HG02571 (cell line): ENCODE data around the gene MED13.
A peak's percentile ranks its signal among the peaks of the same experiment; 100 is the strongest.
"Not testable (repeated sequence)": the region's sequence is repeated elsewhere in the genome, so short reads cannot be mapped to it uniquely, and the experiment has no call there.

Experiments used
- ATAC-seq: cut with Tn5 transposase; IDR thresholded peaks from one replicate; pipeline ENCODE4 v1.9.1; 2021; ENCODE audit warnings: mild to moderate bottlenecking, moderate library complexity; ENCODE audit not compliant: unreplicated experiment

The MED13 gene

DNA sequence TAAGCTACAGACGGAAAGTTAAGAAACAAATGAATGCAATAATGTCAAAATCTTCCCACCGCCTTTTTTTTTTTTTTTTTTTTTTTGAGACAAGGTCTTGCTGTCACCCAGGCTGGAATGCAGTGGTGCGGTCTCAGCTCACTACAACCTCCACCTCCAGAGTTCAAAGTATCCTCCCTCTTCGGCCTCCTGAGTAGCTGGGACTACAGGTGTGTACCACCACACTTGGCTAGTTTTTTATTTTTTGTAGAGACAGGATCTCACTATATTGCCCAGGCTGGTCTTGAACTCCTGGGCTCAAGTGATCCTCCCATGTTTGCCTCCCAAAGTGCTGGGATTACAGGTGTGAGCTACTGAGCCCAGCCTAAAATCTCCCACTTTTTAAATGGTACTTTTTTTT is 66.5 kb downstream of the MED13 start:
- not testable (repeated sequence) for ATAC-seq

DNA sequence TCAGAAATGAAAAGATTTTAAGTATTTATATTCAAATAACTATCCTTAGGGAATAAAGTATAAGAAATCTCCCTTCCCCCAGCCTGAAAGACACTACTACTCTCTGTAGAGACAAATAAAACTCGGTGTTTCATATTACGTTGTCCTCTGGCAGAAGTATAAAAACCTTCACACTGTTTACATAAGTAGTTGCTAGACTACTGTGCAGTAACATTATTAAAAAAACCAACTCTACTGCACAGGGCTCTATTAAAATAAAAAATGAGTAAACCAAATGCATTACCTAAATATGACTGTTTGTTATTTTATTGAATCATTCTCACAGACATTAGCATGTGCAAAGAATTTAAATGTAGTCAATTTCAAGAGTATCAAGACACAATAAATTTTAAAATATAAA is 67.4 kb downstream of the MED13 start:
- no peak for ATAC-seq

DNA sequence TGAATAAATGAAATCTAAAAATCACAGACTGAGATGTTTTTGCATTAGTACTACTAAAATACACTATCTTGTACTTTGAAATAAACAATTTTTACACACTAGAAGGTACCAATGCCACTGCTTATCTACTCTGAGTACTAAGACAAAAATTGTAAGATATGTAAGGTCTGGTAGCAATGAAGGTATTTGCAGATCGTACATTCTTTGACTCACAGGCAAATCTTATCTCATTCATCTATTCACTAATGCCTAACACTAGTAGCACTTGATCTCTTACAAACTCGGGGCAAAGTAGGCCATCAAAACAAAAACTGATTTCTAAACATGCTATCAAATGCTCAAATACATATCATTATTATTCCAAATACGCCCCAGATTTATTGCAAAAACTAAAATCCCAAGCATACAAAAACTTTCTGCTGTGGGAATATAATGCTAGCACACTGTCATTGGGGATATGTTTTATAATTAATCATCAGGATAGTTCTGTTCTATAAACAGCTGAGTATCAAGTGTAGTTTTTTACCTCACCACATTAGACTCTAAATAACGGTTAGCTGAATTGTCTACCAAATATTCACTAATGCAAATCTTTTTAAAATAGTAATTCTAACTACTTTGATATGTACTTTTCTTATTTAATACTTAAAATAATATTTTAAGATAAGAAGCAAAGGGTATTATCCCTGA is 68.0 kb downstream of the MED13 start:
- ATAC-seq, result no peak

DNA sequence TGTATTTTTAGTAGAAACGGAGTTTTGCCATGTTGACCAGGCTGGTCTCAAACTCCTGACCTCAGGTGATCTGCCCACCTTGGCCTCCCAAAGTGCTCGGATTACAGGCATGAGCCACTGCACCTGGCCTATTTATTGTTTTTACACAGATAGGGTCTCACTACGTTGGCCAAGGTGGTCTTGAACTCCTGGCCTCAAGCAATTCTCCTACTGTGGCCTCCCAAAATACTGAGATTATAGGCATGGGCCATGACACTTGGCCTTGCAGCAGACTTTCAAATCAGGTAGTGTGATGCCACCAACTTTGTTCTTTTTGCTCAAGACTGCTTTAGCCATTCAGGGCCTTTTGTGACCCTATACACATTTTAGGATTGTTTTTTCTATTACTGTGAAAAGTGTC is 75.6 kb downstream of the MED13 start:
- no peak for ATAC-seq

DNA sequence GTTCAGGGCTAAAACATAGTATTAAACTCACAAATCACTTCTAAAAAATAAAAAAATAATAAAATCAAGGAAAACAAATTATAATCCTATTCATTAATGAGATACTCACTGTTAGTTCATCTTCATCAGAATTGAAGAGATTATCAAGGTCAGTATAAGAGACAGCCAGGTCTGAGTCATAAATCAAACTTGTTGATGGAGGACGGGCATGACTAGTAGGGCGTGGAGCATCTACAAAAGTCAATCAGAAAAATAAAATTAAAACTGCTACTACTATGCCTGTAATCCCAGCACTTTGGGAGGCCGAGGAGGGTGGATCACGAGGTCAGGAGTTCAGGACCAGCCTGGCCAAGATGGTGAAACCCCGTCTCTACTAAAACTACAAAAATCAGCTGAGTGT is 78.2 kb downstream of the MED13 start:
- no peak for ATAC-seq

DNA sequence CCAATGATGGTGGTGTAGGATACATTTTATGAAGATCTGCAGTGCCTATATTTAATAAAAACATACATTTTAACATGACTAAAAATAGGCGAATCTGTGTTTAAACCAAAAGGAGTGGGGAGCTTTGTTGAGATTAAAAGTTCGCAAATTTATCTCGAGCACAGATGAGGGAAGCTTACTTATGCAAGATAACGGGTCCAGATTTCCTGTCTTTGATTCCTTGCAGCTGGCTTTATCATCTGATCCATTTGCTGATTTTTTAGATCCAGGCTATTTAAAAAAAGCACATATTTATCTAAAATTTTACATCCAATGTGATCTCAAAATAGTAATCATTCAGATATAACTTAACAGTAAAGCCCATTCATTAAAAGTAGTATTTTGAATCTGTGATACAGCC is 80.3 kb downstream of the MED13 start:
- no peak for ATAC-seq

DNA sequence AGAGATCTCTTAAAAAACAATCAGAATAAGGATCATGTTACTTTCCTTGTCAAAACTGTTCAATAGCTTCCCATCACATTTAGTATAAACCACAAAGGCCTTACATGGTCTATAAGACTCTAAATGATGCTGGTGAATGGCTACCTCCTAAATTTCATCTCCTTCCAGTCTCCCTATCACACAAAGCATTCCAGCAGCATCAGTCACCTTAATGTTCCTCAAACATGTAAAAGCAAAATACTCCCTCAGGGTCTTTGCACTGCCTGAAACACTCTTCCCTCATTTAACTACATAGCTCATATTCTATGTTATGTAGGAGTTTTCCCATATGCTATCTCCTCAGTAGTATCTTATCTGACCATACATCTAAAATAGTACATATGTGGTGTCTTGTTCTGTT is 83.8 kb downstream of the MED13 start:
- ATAC-seq, result no peak

DNA sequence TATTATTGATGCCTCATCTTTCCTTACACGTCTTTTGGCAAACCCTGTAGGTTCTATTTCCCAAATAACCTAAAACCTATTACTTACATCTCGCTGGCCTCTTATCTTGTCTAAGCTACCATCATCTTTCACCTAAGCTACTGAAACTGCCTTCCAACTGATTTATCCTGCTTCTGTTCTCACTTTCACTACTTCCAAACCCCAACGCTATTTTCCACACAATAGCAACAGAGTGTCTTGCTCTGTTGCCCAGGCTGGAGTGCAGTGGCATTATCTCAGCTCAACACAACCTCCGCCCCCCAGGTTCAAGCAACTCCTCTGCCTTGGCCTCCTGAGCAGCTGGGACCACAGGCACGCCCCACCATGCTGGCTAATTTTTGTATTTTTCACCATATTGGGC is 84.5 kb downstream of the MED13 start:
- no peak for ATAC-seq

DNA sequence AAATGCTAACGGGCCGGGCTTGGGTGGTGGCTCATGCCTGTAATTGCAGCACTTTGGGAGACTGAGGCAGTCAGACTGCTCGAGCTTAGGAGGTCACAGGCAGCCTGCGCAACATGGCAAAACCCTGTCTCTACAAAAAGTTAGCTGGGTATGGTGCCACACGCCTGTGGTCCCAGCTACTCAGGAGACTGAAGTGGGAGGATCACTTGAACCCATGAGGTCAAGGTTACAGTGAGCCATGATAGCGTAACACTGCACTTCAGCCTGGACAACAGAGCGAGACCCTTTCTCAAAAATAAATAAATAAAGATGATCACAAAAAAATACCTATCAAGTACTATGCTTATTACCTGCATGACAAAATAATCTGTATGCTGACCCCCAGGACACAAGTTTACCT is 91.0 kb downstream of the MED13 start:
- ATAC-seq, result no peak

DNA sequence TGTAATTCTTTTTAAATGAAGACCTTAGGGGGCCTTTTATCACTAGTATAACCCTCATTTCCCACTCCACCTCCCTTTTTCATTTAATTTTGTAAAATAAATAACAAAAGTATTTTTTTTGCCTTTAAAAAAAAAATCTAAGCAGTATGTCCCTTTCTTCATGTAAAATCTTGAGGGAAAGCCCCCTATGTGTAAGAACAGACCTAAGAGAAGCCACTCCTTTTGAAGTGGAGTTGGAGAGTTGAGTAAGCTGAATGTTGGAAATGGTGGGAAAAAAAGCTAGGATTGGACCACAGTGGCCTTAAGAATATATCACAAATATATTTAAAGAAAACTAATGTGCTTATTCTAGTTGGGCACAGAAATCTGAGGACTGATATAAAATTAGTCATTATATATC is 92.8 kb downstream of the MED13 start:
- ATAC-seq, result no peak

DNA sequence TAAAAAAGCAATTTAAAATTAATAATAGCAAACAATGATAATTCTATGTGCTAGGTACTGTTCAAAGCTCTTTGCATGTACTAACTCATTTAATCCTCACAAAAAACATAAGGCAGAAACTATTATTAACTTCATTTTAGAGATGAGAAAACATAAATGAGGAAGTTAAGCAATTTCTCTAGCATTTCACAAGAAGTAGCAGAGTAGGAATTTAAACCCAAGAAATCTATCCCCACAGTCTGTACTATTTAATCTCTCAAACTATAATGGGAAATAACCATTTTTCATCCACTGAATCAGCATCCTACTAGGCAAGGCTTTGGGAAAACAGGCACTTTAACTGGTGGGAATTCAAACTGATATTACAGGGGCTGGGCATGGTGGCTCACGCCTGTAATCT is 95.0 kb downstream of the MED13 start:
- ATAC-seq, result no peak

DNA sequence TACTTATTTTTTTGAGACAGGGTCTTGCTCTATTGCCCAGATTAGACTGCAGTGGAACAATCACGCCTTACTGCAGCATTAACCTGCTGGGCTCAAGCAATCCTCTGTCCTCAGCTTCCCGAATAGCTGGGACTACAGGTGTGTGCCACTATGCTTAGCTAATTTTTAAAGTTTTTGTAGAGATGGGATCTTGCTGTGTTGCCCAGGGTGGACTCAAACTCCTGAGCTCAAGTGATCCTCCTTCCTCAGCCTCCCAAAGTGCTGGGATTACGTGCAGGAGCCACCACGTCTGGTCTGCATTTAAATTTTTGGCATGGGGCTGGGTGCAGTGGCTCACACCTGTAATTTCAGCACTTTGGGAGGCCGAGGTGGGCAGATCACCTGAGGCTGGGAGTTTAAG is 96.3 kb downstream of the MED13 start:
- ATAC-seq, result no peak

DNA sequence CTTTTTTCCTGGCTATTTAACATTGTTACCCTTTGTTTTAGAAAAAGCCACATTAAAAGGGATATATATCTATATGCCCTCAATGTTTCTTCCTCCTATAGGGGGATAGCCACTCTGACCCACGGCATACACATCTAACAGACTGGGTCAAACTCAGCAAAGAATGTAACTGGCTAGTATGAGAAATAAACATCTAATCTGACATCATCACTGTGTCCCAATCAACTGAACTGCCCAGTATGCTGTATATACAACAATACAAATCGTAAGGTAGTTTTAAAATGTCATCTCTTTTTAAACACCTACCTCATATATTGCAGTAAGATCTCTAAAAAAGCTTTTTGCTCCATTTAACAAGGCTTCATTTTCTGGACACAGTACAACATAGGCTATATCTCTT is 97.3 kb downstream of the MED13 start:
- no peak for ATAC-seq

DNA sequence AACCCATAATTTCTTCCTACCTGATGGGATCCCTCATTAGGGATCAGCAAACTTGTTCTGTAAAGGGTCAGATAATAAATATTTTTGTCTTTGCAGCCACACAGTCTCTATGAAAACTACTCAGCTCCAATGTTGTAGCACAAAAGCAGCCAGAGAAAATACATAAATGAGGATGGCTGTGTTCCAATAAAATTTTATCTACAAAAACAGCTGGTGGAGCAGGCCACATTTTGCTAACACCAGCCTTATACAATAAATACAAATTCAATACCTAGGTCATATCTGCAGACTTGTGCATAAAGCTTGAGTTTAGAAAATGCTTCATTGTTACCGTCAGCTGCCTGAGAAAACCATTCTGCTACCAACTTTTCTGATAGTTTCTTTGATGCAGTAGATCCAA is 98.9 kb downstream of the MED13 start:
- ATAC-seq, result no peak

DNA sequence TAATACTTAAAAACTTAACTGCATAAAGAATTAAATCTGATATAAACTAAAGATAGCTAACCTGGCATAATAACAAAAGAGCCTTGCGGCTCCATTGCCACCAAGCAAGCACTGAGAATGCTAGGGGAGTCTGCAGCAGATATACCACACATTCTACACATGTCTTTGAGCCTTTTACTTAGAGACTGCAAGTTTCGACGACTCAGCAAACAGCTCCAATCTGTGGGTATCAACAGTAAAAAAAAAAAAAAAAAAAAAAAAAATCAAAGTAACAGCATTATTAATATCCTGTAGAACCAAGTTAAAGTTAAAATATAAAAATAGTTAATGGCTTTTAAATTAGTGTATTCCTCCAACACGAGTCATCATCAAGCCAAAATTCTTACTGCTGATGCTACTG is 109.5 kb downstream of the MED13 start:
- no peak for ATAC-seq

DNA sequence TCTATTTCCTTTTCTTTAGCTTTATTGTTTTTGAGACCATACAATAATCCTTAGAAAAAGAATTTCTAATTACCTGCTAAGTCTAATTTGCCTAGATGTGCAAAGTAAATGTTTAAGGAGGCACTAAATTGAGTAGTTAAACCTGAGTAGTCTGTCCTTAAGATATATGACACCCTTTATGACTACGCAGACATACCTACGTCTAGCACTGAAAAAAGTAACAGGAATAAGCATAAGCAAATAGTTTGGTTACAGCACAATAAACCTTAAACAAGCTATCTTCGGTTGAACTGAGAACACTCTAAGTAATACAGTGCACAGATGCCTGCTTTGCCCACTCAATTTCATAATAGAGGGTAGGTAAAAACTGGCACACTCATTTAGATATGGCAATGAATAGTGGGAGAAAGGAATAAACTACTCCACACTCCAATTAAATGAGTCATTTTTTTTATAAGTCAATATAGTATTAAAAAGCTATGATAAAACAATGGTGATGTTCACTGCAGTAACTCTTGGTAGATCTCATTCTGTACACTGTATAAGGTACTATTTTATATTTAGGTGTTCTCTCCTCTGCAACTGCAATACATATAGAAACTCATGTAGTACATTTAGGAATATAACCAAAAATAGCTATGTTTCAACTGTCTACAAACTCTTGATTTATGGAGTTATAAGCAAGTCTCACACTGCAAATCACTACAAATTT is 117.6 kb downstream of the MED13 start:
- ATAC-seq, result no peak

DNA sequence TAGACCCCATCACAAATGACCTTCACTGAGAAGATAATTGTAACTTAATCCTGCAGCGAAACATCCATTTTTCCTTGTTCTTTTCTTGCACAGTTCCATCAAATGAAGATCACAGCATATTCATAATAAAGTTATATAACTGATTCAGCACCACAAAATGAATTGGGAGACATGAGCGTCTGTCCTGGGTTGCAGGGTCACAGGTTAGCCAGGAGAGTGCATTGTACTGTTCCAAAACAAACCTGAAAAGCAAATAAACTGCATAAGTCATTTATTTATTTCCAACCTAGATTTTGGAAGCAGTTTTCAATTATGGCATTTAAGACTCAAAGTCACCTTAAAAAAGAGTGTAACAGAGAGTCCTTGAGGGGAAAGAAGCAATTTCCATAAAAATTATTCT is 118.7 kb downstream of the MED13 start:
- no peak for ATAC-seq

DNA sequence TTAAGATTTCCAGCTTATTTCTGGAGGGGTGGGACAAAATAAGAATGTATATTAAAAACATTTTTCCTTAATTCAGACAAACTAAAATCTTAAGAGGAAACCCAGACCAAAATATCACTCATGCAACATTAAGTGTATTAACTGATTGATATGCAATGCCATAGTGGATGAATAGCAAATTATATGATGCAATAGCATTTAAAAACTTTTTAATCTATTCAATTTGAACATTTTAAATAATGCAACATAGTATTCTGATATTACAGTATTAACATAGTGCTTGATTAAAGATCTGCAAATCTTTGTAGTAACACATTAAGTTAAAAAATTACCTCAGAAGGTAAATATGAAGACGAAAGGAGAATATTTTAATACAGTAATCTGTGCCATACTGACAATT is 122.0 kb downstream of the MED13 start:
- ATAC-seq, result no peak

DNA sequence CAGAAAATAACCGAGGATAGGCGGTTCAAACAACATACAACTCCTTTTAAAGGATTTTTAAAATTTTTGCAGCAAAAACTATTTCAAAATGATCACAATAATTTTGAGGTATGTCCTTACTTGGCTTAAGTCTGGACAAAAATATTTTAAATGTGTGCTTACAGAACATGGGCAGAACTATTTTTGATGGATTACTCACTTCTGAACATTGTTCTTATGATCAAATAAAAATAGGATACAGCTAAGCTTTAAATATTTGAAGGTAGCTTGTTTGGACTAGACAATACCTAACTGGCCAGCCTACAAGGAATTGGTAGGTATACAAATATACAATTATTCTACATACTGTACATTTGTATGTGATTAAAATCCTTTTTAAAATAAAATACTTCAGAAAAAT is 123.0 kb downstream of the MED13 start:
- ATAC-seq, result no peak

DNA sequence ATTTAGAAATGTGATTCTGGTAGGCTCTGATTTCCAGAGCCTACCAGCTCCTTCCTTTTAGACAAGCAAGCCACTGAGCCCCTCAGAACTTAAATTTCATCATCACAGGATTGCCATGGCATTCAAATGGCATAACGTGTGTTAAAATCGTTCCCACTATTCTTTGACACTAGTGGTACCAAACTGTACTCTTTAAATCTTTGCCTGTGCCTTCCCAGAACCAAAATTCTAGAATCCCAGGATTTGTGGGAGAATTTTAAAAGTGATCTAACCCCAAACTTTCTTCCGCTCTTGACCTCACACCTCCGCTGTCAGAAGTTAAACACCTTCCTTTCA is 137.0 kb downstream of the MED13 start:
- no peak for ATAC-seq

DNA sequence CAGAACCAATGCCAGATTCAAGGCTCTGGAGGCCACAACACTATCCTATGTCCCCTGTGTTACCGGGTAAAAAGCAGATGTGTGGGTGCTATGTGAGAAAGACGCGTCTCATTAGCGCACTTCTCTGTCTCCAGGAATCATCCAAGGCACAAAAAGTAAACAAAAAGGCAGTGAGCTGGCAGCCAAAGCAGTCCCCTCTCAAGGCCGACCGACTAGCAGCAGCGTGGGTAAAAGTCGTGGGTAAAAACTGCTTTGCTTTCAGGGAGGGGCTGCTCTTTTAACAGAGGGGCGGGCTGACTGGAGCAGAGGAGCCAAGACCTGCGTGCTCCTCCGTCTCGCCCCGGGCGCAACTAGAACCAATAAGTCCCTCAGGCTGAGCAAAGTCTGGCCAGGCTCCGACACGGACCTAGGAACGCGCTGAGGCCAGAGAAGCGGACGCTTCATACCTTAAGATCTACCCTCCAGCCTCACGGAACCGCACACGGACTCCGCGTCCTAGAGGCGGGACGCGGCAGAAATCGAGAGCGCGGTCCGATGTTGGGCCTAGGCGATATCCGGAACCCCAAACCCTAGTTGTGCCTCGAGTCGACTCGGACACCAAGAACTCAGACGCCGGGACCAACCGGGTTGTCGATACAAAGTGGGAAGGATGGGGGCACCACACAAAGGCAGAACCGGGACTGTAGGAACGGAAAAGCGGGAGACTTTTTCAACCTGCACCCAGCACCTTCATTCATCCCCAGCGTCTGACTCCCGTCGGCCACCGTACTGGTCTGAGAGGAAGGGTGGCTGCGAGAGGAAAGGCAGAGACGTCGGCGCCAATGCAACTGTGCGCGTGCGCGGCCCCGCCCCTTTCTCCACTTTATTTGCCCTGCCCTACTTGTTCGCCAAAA is 137.6 kb downstream of the MED13 start, which contains the start of gene INTS2:
TSS of gene INTS2 (minus strand) at position 775 of the 893 bp plus-strand sequence. CDS start 1,338 bp downstream, outside the sequence.
- peak; percentile 81 for ATAC-seq

DNA sequence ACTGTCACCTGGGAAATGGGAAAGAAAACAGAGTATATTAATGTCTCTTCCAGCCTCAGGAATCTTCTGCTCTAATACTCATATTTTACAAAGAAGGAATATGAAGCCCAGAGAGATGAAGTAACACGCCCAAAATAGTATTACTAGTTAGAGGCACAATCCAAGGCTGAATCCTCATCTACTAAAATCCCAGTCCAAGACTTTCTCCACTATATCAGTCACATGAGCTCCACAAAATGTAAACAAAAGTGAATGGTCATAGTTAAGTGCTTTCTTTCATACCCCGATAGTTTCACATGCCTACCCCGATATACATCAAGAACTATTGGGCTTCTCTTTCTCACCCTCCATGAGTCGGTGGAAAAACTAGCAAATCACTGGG is 138.3 kb downstream of the MED13 start:
- ATAC-seq, result no peak
